ENCODE results near the gene CMTM6. TPM values are rescaled to one million over a fixed set of nuclear protein-coding genes. Genes with fewer than 3 reads are reported as not detected.

The CMTM6 gene
- total RNA-seq, 1 experiment from 2014 or later: 43.5 TPM

DNA sequence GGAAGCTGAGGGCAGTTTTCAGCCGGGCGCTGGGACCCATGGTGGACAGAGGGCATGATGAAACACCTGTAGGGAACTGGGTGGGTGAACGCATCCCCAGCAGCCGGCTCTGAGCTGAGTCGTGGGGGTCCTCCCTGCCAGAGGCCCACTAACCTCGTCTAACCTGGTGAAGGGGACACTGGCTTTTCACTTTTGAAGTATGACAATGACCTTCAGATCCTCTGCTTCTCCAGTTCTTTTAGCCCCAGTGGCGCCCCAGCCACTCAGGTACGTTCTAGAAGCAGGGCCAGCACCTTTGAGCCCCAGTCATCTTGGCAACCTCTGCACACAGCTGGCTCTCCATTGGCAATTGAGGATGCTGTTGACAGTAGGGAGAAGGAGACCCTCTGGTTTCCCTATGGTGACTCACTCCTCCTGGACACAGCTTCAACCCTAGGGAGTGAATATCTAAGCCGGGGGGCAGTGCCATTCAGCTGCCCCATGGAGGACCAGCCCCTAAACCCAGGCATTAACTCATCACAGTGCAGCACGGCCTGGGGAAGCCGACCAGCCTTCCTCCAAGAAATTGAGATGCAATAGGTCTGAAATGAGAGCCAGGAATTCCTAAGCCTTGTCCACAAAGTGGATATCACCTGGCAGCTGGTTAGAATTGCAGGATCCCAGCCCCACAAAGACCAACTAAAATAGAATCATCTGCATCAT is 46.1 kb downstream of the CMTM6 start:
- H3K9me3 ChIP-seq (ENCODE audit: control insufficient read depth, low read depth, low read length): no peaks in the 10 kb centered on the region
- no peaks in the 10 kb centered on the region for H3K27me3 ChIP-seq (ENCODE audit: insufficient read depth, low read length)
- TF ChIP-seq, protein P1, sequence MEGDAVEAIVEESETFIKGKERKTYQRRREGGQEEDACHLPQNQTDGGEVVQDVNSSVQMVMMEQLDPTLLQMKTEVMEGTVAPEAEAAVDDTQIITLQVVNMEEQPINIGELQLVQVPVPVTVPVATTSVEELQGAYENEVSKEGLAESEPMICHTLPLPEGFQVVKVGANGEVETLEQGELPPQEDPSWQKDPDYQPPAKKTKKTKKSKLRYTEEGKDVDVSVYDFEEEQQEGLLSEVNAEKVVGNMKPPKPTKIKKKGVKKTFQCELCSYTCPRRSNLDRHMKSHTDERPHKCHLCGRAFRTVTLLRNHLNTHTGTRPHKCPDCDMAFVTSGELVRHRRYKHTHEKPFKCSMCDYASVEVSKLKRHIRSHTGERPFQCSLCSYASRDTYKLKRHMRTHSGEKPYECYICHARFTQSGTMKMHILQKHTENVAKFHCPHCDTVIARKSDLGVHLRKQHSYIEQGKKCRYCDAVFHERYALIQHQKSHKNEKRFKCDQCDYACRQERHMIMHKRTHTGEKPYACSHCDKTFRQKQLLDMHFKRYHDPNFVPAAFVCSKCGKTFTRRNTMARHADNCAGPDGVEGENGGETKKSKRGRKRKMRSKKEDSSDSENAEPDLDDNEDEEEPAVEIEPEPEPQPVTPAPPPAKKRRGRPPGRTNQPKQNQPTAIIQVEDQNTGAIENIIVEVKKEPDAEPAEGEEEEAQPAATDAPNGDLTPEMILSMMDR (conservative IDR thresholded peaks at IDR 0.05): no peak
- H3K56ac ChIP-seq (ENCODE audit: insufficient read length, low read depth, low read length): no peak overlapping the region
- H4K8ac ChIP-seq (replicated peaks; ENCODE audit: insufficient read length, low read depth, low read length): no peak overlapping the region
- no peaks in the 10 kb centered on the region for H3K79me2 ChIP-seq (ENCODE audit: insufficient read depth, low read length)
- Mint-ChIP-seq H3K36me3 (ENCODE audit: insufficient read depth in 1 of 3, low read depth in 3 of 3) (peaks cover 2 to 16% (median 12%) of the 10 kb centered on the region in 3 experiments), H3K9me3 (no peaks in the 10 kb centered on the region; a peak in 1 of 5 replicates), H3K27ac (0 out of 7 replicates have a peak overlapping the region, but pooled peaks of 1 of the 3 experiments have one; percentile 36), H3K27me3 (ENCODE audit: low read depth) (no peaks in the 10 kb centered on the region; the same call in 1 of the 2 replicates), H3K4me3 (no peak overlapping the region), H3K4me1 (peaks cover 29 to 31% of the 10 kb centered on the region in 2 experiments)
- H2AFZ ChIP-seq (ENCODE audit: low read length): no peak overlapping the region
- no peak overlapping the region for H3K14ac ChIP-seq (ENCODE audit: insufficient read depth, low read length)
- H3K79me1 ChIP-seq (ENCODE audit: insufficient read depth, low read depth, low read length, poor library complexity, severe bottlenecking): no peaks in the 10 kb centered on the region
- no peak overlapping the region for H3K4me2 ChIP-seq (ENCODE audit: insufficient read depth, insufficient read length, low read length)
- no peak overlapping the region for H4K91ac ChIP-seq (ENCODE audit: insufficient read length, low read depth, low read length)
- H4K20me1 ChIP-seq (ENCODE audit: control insufficient read depth, insufficient read depth, insufficient read length): no peaks in the 10 kb centered on the region
- no CpG with 5 or more reads among the region's 11 CpGs for WGBS (ENCODE audit: extremely low coverage, insufficient read length, low lambda C conversion rate)
- H2BK15ac ChIP-seq (ENCODE audit: low read depth, low read length): no peak overlapping the region
- H2BK5ac ChIP-seq (ENCODE audit: insufficient read length, low read length): no peak overlapping the region
- DNase-seq: no peak
- H4K5ac ChIP-seq (ENCODE audit: insufficient read length, low read depth, low read length): no peak overlapping the region
- H3K27ac ChIP-seq (ENCODE audit: insufficient read length, low read depth, low read length): no peak overlapping the region
- no peak overlapping the region for H2BK120ac ChIP-seq (ENCODE audit: low read depth, low read length, poor library complexity, severe bottlenecking)
- no peak overlapping the region for H2BK20ac ChIP-seq (ENCODE audit: low read depth, low read length, poor library complexity, severe bottlenecking)
- no peaks in the 10 kb centered on the region for H3K4me1 ChIP-seq (ENCODE audit: insufficient read depth, low read length)
- H3K23me2 ChIP-seq (ENCODE audit: insufficient read length, low read depth, low read length, poor library complexity, severe bottlenecking): peaks cover 3% of the 10 kb centered on the region
- no peak overlapping the region for H3K18ac ChIP-seq (ENCODE audit: insufficient read length, low read depth, low read length)
- no peak overlapping the region for H3K23ac ChIP-seq (ENCODE audit: insufficient read length, low read depth, low read length)
- H3K9ac ChIP-seq (ENCODE audit: extremely low read depth, insufficient read length, low read length): no peak overlapping the region
- H3K4ac ChIP-seq (ENCODE audit: low read depth, low read length): no peak overlapping the region
- H3T11ph ChIP-seq (ENCODE audit: low read length): no peak overlapping the region
- no peak overlapping the region for H2AK5ac ChIP-seq (ENCODE audit: insufficient read length, low read length)
- no peak overlapping the region for H2BK12ac ChIP-seq (ENCODE audit: insufficient read length, low read depth, low read length)
